Raji (cell line): Measurements from ENCODE around the gene TCF7L1.

Experiments used
- POLR2A ChIP-seq: IDR thresholded peaks from 2 replicates; pipeline ENCODE4 v1.6.1; 2011; ENCODE audit warnings: low read depth, low read length, control low read depth; ENCODE audit not compliant: insufficient read depth

TCF7L1 gene

GRCh38 chr2:85215448-85216401 lies 82.5 kb downstream of the TCF7L1 start:
- no peak for TF ChIP-seq POLR2A

- TF ChIP-seq POLR2A = no peak
Measured at GRCh38 chr2:85216927-85217326, 83.7 kb downstream of the TCF7L1 start.

- TF ChIP-seq POLR2A = no peak
Measured at GRCh38 chr2:85221067-85221691, 88.0 kb downstream of the TCF7L1 start.

GRCh38 chr2:85222792-85223191 lies 89.6 kb downstream of the TCF7L1 start:
- TF ChIP-seq POLR2A = no peak

- no peak for TF ChIP-seq POLR2A
Measured at GRCh38 chr2:85226783-85227182, 93.6 kb downstream of the TCF7L1 start.

GRCh38 chr2:85230679-85231467 lies 97.7 kb downstream of the TCF7L1 start:
- TF ChIP-seq POLR2A = no peak

- no peak for TF ChIP-seq POLR2A
Measured at GRCh38 chr2:85231468-85231805, 98.2 kb downstream of the TCF7L1 start.

GRCh38 chr2:85231952-85232351 lies 98.8 kb downstream of the TCF7L1 start:
- TF ChIP-seq POLR2A = no peak

GRCh38 chr2:85234868-85235267 lies 101.7 kb downstream of the TCF7L1 start:
- no peak for TF ChIP-seq POLR2A

GRCh38 chr2:85235281-85235680 lies 102.1 kb downstream of the TCF7L1 start:
- no peak for TF ChIP-seq POLR2A

- TF ChIP-seq POLR2A = no peak
Measured at GRCh38 chr2:85236084-85236483, 102.9 kb downstream of the TCF7L1 start.

- TF ChIP-seq POLR2A = no peak
Measured at GRCh38 chr2:85237849-85238565, 104.8 kb downstream of the TCF7L1 start.

GRCh38 chr2:85238607-85239006 lies 105.4 kb downstream of the TCF7L1 start:
- TF ChIP-seq POLR2A = no peak

GRCh38 chr2:85239102-85239501 lies 105.9 kb downstream of the TCF7L1 start:
- no peak for TF ChIP-seq POLR2A

- no peak for TF ChIP-seq POLR2A
Measured at GRCh38 chr2:85240055-85240454, 106.9 kb downstream of the TCF7L1 start.
